DND-41 (cell line): ENCODE data around the gene ARL2BP.

Experiments
- ATAC-seq: fragments of 200-7000 bp; cut with Tn5 transposase; 3 replicates; pipeline ENCODE4 v1.9.1; 2021; ENCODE audit warnings: low read depth; ENCODE audit not compliant: insufficient read depth
- DNase-seq: peaks from one replicate; pipeline ENCODE4 v3.0.0-alpha.2; 2020
- H2AFZ ChIP-seq: 2 replicates; pipeline ENCODE4 v1.6.0; 2012; ENCODE audit warnings: low read depth, low read length
- H3K27ac ChIP-seq: 2 replicates; pipeline ENCODE4 v1.5.1; 2012; ENCODE audit warnings: low read length, inconsistent platforms
- H3K27me3 ChIP-seq: fragments of 200-600 bp; sonication (generic); 2 replicates; pipeline ENCODE4 v1.6.0; 2012; ENCODE audit warnings: low read length, mild to moderate bottlenecking, inconsistent platforms; ENCODE audit not compliant: insufficient read depth, poor library complexity
- H3K36me3 ChIP-seq: 2 replicates; pipeline ENCODE4 v1.5.1; 2012; ENCODE audit warnings: low read length, inconsistent platforms; ENCODE audit not compliant: insufficient read depth
- H3K4me1 ChIP-seq: 2 replicates; pipeline ENCODE4 v1.5.1; 2012; ENCODE audit warnings: mild to moderate bottlenecking, low read length; ENCODE audit not compliant: insufficient read depth
- H3K4me2 ChIP-seq: 2 replicates; pipeline ENCODE4 v1.6.0; 2012; ENCODE audit warnings: mild to moderate bottlenecking, moderate library complexity, low read length, inconsistent platforms; ENCODE audit not compliant: insufficient read depth
- H3K4me3 ChIP-seq, 2 experiments: fragments of 200-600 bp in 1 of 2; shearing (Covaris generic) in 1 of 2; 2 replicates each; pipeline ENCODE4 v1.5.1; 2012 to 2016; ENCODE audit warnings: inconsistent platforms in 2 of 2, low read length in 2 of 2, mild to moderate bottlenecking in 2 of 2, low read depth in 1 of 2, moderate library complexity in 1 of 2
- H3K79me2 ChIP-seq: 2 replicates; pipeline ENCODE4 v1.6.0; 2012; ENCODE audit warnings: low read length, inconsistent platforms; ENCODE audit not compliant: insufficient read depth
- H3K9ac ChIP-seq: 2 replicates; pipeline ENCODE4 v1.6.0; 2012; ENCODE audit warnings: low read depth, mild to moderate bottlenecking, inconsistent platforms, low read length, moderate library complexity
- H3K9me3 ChIP-seq: 2 replicates; pipeline ENCODE4 v1.5.1; 2012; ENCODE audit warnings: low read length, moderate library complexity, mild to moderate bottlenecking, inconsistent platforms; ENCODE audit not compliant: insufficient read depth, severe bottlenecking
- H4K20me1 ChIP-seq: 2 replicates; pipeline ENCODE4 v1.6.0; 2012; ENCODE audit warnings: low read length; ENCODE audit not compliant: insufficient read depth
- EZH2 ChIP-seq: IDR thresholded peaks from 3 replicates; pipeline ENCODE4 v1.6.1; 2012; ENCODE audit warnings: borderline replicate concordance, low read depth, mild to moderate bottlenecking, moderate library complexity, low read length, inconsistent platforms; ENCODE audit not compliant: severe bottlenecking
- TF ChIP-seq, protein P1 (sequence below): IDR thresholded peaks from 2 replicates; pipeline ENCODE4 v1.5.1; 2012; ENCODE audit warnings: borderline replicate concordance, low read length, moderate library complexity, mild to moderate bottlenecking; ENCODE audit not compliant: poor library complexity, severe bottlenecking; ENCODE audit errors: extremely low read depth

The ARL2BP gene

DNA sequence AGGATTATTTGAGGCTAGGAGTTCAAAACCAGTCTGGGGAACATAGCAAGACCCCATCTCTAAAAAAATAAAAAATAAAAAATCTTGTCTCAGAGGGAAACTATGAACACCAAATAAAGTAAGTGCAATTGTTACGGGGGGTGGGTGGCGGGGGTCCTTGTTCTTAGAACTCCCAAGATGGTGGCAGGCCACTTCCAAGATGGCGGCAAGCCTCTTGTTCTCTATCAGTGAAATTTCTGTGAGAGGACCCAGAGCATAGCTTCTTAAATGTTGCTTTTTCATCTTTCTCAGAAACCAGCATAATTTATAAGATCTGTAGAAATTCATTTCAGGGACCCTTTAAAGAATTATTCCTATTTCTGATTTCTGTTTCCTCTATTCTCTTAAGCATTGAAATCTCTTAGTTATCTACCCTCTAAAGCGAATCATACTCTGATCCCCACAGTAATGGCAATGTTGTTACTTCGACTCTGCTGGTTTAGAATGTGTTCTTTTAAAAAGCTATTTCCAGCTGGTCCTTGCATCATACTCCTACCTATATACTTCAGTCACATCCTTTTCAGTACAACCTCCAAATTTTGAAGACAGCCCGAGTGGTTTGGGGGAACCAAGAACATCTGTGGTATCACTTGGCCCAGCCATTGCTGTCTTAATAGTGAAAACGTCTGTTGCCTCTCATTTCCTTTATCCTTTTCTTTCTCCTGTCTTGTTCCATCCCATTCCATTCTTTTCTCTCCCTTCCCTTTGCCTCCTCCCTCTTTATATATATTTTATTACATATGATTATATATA lies 42.8 kb upstream of the ARL2BP start:
- DNase-seq, result no peak
- H3K4me2 ChIP-seq, result no peak overlapping the region
- H3K36me3 ChIP-seq, result peaks cover 22% of the 10 kb centered on the region
- no peak overlapping the region for H3K27ac ChIP-seq
- no peak overlapping the region for H3K9ac ChIP-seq
- H3K9me3 ChIP-seq, result no peaks in the 10 kb centered on the region
- no peak overlapping the region for H3K4me3 ChIP-seq
- no peaks in the 10 kb centered on the region for H3K27me3 ChIP-seq
- no peak for ATAC-seq
- peaks cover 7% of the 10 kb centered on the region; the same call in 1 of the 2 replicates for H4K20me1 ChIP-seq
- H2AFZ ChIP-seq, result no peak overlapping the region
- TF ChIP-seq, protein P1, sequence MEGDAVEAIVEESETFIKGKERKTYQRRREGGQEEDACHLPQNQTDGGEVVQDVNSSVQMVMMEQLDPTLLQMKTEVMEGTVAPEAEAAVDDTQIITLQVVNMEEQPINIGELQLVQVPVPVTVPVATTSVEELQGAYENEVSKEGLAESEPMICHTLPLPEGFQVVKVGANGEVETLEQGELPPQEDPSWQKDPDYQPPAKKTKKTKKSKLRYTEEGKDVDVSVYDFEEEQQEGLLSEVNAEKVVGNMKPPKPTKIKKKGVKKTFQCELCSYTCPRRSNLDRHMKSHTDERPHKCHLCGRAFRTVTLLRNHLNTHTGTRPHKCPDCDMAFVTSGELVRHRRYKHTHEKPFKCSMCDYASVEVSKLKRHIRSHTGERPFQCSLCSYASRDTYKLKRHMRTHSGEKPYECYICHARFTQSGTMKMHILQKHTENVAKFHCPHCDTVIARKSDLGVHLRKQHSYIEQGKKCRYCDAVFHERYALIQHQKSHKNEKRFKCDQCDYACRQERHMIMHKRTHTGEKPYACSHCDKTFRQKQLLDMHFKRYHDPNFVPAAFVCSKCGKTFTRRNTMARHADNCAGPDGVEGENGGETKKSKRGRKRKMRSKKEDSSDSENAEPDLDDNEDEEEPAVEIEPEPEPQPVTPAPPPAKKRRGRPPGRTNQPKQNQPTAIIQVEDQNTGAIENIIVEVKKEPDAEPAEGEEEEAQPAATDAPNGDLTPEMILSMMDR, result no peak
- no peak for TF ChIP-seq EZH2
- peaks cover 20% of the 10 kb centered on the region for H3K79me2 ChIP-seq
- H3K4me1 ChIP-seq, result no peaks in the 10 kb centered on the region

DNA sequence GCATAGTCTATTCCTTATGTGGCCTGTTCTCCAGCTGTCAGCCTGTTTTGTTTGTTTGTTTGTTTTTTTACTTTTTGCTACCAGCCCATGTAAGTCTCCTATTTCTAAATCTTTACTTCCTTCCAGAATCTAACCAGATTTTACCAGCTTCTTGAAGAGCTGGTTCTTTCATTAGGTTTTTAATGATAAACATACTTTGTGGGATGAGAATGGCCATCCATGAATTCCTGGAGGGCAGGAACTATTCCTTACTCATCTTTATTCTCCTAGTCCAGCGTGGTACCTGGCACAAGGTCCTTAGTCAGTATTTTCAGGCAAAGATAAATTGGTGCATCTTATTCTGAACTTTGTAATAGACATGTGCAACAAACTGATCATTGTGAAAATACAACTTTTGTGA lies 41.6 kb upstream of the ARL2BP start:
- ATAC-seq (no peak), DNase-seq (no peak)
- H3K4me3 ChIP-seq, result no peak overlapping the region
- peaks cover 7% of the 10 kb centered on the region; the same call in 1 of the 2 replicates for H4K20me1 ChIP-seq
- H3K4me2 ChIP-seq, result no peak overlapping the region
- peaks cover 11% of the 10 kb centered on the region for H3K79me2 ChIP-seq
- H3K36me3 ChIP-seq, result peaks cover 30% of the 10 kb centered on the region
- TF ChIP-seq, protein P1, result no peak
- no peak for TF ChIP-seq EZH2
- no peak overlapping the region for H3K9ac ChIP-seq
- no peaks in the 10 kb centered on the region for H3K27me3 ChIP-seq
- no peak overlapping the region for H2AFZ ChIP-seq
- no peaks in the 10 kb centered on the region for H3K9me3 ChIP-seq
- no peaks in the 10 kb centered on the region for H3K4me1 ChIP-seq
- no peak overlapping the region for H3K27ac ChIP-seq

DNA sequence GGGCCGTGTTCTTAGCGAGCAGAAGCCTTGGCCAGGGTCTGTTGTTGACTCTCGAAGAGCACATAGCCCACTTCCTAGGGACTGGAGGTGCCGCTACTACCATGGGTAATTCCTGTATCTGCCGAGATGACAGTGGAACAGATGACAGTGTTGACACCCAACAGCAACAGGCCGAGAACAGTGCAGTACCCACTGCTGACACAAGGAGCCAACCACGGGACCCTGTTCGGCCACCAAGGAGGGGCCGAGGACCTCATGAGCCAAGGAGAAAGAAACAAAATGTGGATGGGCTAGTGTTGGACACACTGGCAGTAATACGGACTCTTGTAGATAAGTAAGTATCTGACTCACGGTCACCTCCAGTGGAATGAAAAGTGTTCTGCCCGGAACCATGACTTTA lies 40.4 kb upstream of the ARL2BP start:
- no peak overlapping the region for H3K4me3 ChIP-seq
- ATAC-seq (no peak), DNase-seq (no peak)
- H3K4me2 ChIP-seq, result no peak overlapping the region
- H3K27me3 ChIP-seq, result no peaks in the 10 kb centered on the region
- no peak overlapping the region for H2AFZ ChIP-seq
- peaks cover 7% of the 10 kb centered on the region; the same call in 1 of the 2 replicates for H4K20me1 ChIP-seq
- TF ChIP-seq EZH2, result no peak
- TF ChIP-seq, protein P1, result no peak
- no peaks in the 10 kb centered on the region for H3K9me3 ChIP-seq
- H3K27ac ChIP-seq, result no peak overlapping the region
- H3K4me1 ChIP-seq, result no peaks in the 10 kb centered on the region
- peaks cover under 1% of the 10 kb centered on the region; the same call in 1 of the 2 replicates for H3K79me2 ChIP-seq
- H3K9ac ChIP-seq, result no peak overlapping the region
- peaks cover 40% of the 10 kb centered on the region for H3K36me3 ChIP-seq
